Measurements from ENCODE around the gene NEURL1. TPM values are rescaled to one million over a fixed set of nuclear protein-coding genes. Genes with fewer than 3 reads are reported as not detected.

Gene NEURL1
- total and polyA plus RNA-seq, 10 of the 15 experiments (the other 5 are each of a cell fraction or from before 2014, with no cell fraction given) = 0.02 to 0.05 (median 0.05) TPM; not detected in 6

DNA sequence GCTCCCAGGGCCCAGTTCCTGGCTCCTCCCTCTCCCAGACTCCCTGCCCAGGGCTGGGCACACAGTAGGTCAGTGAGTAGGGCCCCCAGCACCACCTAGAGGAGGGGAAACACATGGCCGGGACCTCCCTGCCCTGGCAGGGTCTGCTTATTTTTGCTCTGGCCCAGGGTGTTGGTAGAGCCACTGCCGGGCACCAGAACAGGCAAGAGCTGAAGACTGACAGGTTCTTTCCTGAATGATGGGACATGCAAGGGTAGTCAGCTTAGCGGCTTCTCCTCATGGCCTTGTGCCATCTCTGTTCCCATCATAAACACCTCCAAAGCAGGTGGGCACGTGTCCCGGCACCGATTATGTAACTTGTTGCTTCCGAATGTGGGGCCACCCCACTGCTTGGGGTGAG, 86.5 kb downstream of the NEURL1 start:
- FAIRE-seq (no peak), DNase-seq (ENCODE audit: low read depth, low spot score) (no peak), ATAC-seq (no peak)
- POLR2A ChIA-PET = no interaction called here
- no peaks in the 10 kb centered on the region; a peak in 3 of 4 replicates for H3K27me3 ChIP-seq (replicated peaks in 1 of 2; ENCODE audit: control insufficient read depth in 2 of 2, insufficient read depth in 2 of 2, low read length in 1 of 2)
- H3K4me2 ChIP-seq (ENCODE audit: control insufficient read depth, insufficient read depth) = no peak overlapping the region
- no peak overlapping the region for H3K27ac ChIP-seq (ENCODE audit: control insufficient read depth, insufficient read depth)
- no peaks in the 10 kb centered on the region; the same call in 2 of the 3 replicates for H3K9me3 ChIP-seq (replicated peaks; ENCODE audit: control insufficient read depth, insufficient read depth, low read length)
- no peak overlapping the region for H2AFZ ChIP-seq (ENCODE audit: control insufficient read depth, low read depth, low read length)
- intact Hi-C loops (cut with micrococcal nuclease; ENCODE audit: unreplicated experiment) = no loop called here
- H3K36me3 ChIP-seq (ENCODE audit: control insufficient read depth in 2 of 2, insufficient read depth in 2 of 2, low read length in 1 of 2) = no peaks in the 10 kb centered on the region
- in situ Hi-C loops (cut with MboI) = no loop called here
- H3K79me2 ChIP-seq (ENCODE audit: control insufficient read depth, insufficient read depth, low read length) = no peaks in the 10 kb centered on the region
- CTCF ChIA-PET = interaction anchor here (1.2 kb wide), 2 partner anchors 12 to 15 kb away, joined by 3 to 4 read pairs; no protein-coding TSS in a partner anchor
- H3K9ac ChIP-seq (ENCODE audit: control insufficient read depth, insufficient read depth, low read length) = no peak overlapping the region
- 0 out of 2 replicates have a peak, but pooled peaks cover 3% of the 10 kb centered on the region for H3K4me1 ChIP-seq (ENCODE audit: control insufficient read depth, insufficient read depth, low read length)
- no TSS peak for BruUV-seq (replicated peaks)
- RAD21 ChIA-PET (ENCODE audit: unreplicated experiment) = no interaction called here
- H3K4me3 ChIP-seq = no peak overlapping the region
- SMC1A ChIA-PET (ENCODE audit: uncharacterized antibody, unreplicated experiment) = no interaction called here
- no peaks in the 10 kb centered on the region for H4K20me1 ChIP-seq (ENCODE audit: control insufficient read depth, insufficient read depth)
- WGBS (ENCODE audit: insufficient coverage, insufficient replicate concordance, low lambda C conversion rate, missing lambda C conversion rate) = 60% methylated on average over 6 of the region's 7 CpGs
- TF ChIP-seq PRDM15 (CRISPR knock-in tag; IDR thresholded peaks at IDR 0.05) (no peak), NR2F1 (conservative IDR thresholded peaks at IDR 0.05) (no peak), GATAD2B (conservative IDR thresholded peaks at IDR 0.05; ENCODE audit: low read depth) (no peak), PAX5 (IDR thresholded peaks at IDR 0.05; ENCODE audit: borderline replicate concordance, low read depth, low read length) (no peak), MEF2B (IDR thresholded peaks at IDR 0.05; ENCODE audit: partially characterized antibody, poor library complexity, severe bottlenecking) (no peak), EZH2 (IDR thresholded peaks at IDR 0.05; ENCODE audit: borderline replicate concordance, control insufficient read depth, low read depth, low read length) (no peak), POLR2A (IDR thresholded peaks at IDR 0.05; ENCODE audit: low read depth, low read length) (no peak)
- TF ChIP-seq, protein P1, sequence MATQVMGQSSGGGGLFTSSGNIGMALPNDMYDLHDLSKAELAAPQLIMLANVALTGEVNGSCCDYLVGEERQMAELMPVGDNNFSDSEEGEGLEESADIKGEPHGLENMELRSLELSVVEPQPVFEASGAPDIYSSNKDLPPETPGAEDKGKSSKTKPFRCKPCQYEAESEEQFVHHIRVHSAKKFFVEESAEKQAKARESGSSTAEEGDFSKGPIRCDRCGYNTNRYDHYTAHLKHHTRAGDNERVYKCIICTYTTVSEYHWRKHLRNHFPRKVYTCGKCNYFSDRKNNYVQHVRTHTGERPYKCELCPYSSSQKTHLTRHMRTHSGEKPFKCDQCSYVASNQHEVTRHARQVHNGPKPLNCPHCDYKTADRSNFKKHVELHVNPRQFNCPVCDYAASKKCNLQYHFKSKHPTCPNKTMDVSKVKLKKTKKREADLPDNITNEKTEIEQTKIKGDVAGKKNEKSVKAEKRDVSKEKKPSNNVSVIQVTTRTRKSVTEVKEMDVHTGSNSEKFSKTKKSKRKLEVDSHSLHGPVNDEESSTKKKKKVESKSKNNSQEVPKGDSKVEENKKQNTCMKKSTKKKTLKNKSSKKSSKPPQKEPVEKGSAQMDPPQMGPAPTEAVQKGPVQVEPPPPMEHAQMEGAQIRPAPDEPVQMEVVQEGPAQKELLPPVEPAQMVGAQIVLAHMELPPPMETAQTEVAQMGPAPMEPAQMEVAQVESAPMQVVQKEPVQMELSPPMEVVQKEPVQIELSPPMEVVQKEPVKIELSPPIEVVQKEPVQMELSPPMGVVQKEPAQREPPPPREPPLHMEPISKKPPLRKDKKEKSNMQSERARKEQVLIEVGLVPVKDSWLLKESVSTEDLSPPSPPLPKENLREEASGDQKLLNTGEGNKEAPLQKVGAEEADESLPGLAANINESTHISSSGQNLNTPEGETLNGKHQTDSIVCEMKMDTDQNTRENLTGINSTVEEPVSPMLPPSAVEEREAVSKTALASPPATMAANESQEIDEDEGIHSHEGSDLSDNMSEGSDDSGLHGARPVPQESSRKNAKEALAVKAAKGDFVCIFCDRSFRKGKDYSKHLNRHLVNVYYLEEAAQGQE (IDR thresholded peaks at IDR 0.05; ENCODE audit: low read depth, low read length) = no peak
- TF ChIP-seq, protein P2, sequence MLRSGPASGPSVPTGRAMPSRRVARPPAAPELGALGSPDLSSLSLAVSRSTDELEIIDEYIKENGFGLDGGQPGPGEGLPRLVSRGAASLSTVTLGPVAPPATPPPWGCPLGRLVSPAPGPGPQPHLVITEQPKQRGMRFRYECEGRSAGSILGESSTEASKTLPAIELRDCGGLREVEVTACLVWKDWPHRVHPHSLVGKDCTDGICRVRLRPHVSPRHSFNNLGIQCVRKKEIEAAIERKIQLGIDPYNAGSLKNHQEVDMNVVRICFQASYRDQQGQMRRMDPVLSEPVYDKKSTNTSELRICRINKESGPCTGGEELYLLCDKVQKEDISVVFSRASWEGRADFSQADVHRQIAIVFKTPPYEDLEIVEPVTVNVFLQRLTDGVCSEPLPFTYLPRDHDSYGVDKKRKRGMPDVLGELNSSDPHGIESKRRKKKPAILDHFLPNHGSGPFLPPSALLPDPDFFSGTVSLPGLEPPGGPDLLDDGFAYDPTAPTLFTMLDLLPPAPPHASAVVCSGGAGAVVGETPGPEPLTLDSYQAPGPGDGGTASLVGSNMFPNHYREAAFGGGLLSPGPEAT (IDR thresholded peaks at IDR 0.05; ENCODE audit: low read depth) = no peak

Measured in GM12878 (cell line).